HCT116 (cell line): ENCODE measurements around the gene DOK7. TPM values are rescaled to one million over a fixed set of nuclear protein-coding genes. Genes with fewer than 3 reads are reported as not detected.

Source experiments
- ATAC-seq: fragments of 200-7000 bp; cut with Tn5 transposase; 2 replicates; pipeline ENCODE4 v1.9.1; 2020; ENCODE audit warnings: mild to moderate bottlenecking, moderate library complexity
- BruUV-seq: library from RNA; stranded (reverse); fragments of 400-500 nt; replicated peaks from 2 replicates; lab custom pipeline; 2021; lab: Mats Ljungman, UMichigan
- CTCF ChIA-PET: fragments of 300-600 bp; sonication (Branson Sonifier 250); formaldehyde crosslinking; loops from one replicate; lab custom pipeline; 2021; ENCODE audit warnings: antibody characterized with exemption; lab: Charles Lee
- POLR2A ChIA-PET: fragments of 300-600, 350-600 bp; sonication (Branson Sonifier 250); formaldehyde crosslinking; loops from one replicate; lab custom pipeline; 2021; ENCODE audit warnings: antibody characterized with exemption; lab: Charles Lee
- RAD21 ChIA-PET, 2 experiments: fragments of 300-600 bp; sonication (Branson Sonifier 250); formaldehyde crosslinking; loops; one replicate each; lab custom pipeline; 2023; ENCODE audit warnings: low total read pairs in 2 of 2; ENCODE audit not compliant: uncharacterized antibody in 2 of 2, unreplicated experiment in 2 of 2, low non-redundant PET in 1 of 2; lab: Charles Lee
- DNase-seq: peaks from one replicate; pipeline ENCODE4 v3.0.0-alpha.2; 2010; ENCODE audit warnings: low read depth, low spot score
- H2AFZ ChIP-seq: fragments of 200-600 bp; shearing (Covaris generic), sonication (generic); 2 replicates; pipeline ENCODE4 v1.6.1; 2017; ENCODE audit warnings: low read depth, mixed run types, mixed read lengths, antibody characterized with exemption, low read length; ENCODE audit not compliant: poor library complexity, severe bottlenecking
- H3K27ac ChIP-seq: 2 replicates; pipeline ENCODE4 v1.5.1; 2012; ENCODE audit warnings: low read depth, low read length
- H3K27me3 ChIP-seq: fragments of 200-600 bp; sonication (generic); 2 replicates; pipeline ENCODE4 v1.6.1; 2016; ENCODE audit warnings: mixed run types, low read length, mixed read lengths; ENCODE audit not compliant: insufficient read depth
- H3K36me3 ChIP-seq, 2 experiments: fragments of 200-500 bp in 1 of 2; fragments of 200-600 bp in 1 of 2; sonication (Bioruptor generic) in 1 of 2; sonication (generic) in 1 of 2; 2 replicates each; pipeline versions ENCODE4 v1.5.1 to v1.6.1; 2014 to 2016; ENCODE audit warnings: low read length in 2 of 2, inconsistent platforms in 1 of 2, mixed read lengths in 1 of 2, mixed run types in 1 of 2; ENCODE audit not compliant: insufficient read depth in 2 of 2, control insufficient read depth in 1 of 2
- H3K4me1 ChIP-seq, 2 experiments: fragments of 200-600 bp in 1 of 2; sonication (generic) in 1 of 2; 2 replicates each; pipeline versions ENCODE4 v1.5.1 to v1.6.1; 2012 to 2017; ENCODE audit warnings: low read length in 2 of 2, inconsistent platforms in 1 of 2, mild to moderate bottlenecking in 1 of 2, mixed read lengths in 1 of 2, mixed run types in 1 of 2, moderate library complexity in 1 of 2; ENCODE audit not compliant: insufficient read depth in 2 of 2, control insufficient read depth in 1 of 2
- H3K4me2 ChIP-seq: fragments of 200-600 bp; sonication (generic); 2 replicates; pipeline ENCODE4 v1.6.1; 2017; ENCODE audit warnings: mixed run types, low read length, mixed read lengths
- H3K4me3 ChIP-seq, 2 experiments: fragments of 200-600 bp in 1 of 2; sonication (generic) in 1 of 2; replicated peaks in 1 of 2; 2 replicates each; pipeline ENCODE4 v1.5.1; 2011 to 2016; ENCODE audit warnings: low read length in 2 of 2, control low read depth in 1 of 2, low read depth in 1 of 2, mild to moderate bottlenecking in 1 of 2, mixed read lengths in 1 of 2, mixed run types in 1 of 2
- H3K79me2 ChIP-seq: fragments of 200-600 bp; sonication (generic); 2 replicates; pipeline ENCODE4 v1.6.1; 2017; ENCODE audit warnings: mild to moderate bottlenecking, mixed run types, low read length, moderate library complexity, mixed read lengths; ENCODE audit not compliant: insufficient read depth
- H3K9ac ChIP-seq: fragments of 200-600 bp; sonication (generic); 2 replicates; pipeline ENCODE4 v1.6.1; 2016; ENCODE audit warnings: low read length, mixed read lengths
- H3K9me2 ChIP-seq: fragments of 200-600 bp; sonication (generic), shearing (Covaris generic); 2 replicates; pipeline ENCODE4 v1.6.1; 2017; ENCODE audit warnings: mixed run types, mild to moderate bottlenecking, moderate library complexity; ENCODE audit not compliant: insufficient read depth
- H3K9me3 ChIP-seq, 2 experiments: fragments of 200-500 bp in 1 of 2; fragments of 200-600 bp in 1 of 2; sonication (Bioruptor generic) in 1 of 2; sonication (generic) in 1 of 2; 2 replicates each; pipeline ENCODE4 v1.6.1; 2014 to 2017; ENCODE audit warnings: low read length in 2 of 2, mixed read lengths in 2 of 2, inconsistent platforms in 1 of 2, low read depth in 1 of 2, mild to moderate bottlenecking in 1 of 2, mixed run types in 1 of 2, moderate library complexity in 1 of 2; ENCODE audit not compliant: control insufficient read depth in 1 of 2, insufficient read depth in 1 of 2
- H4K20me1 ChIP-seq: fragments of 200-600 bp; sonication (generic), shearing (Covaris generic); 2 replicates; pipeline ENCODE4 v1.6.1; 2017; ENCODE audit warnings: mixed run types, mild to moderate bottlenecking, moderate library complexity; ENCODE audit not compliant: insufficient read depth
- ATF3 ChIP-seq: IDR thresholded peaks from 2 replicates; pipeline ENCODE4 v1.6.1; 2012
- CBX3 ChIP-seq: IDR thresholded peaks from 2 replicates; pipeline ENCODE4 v1.6.1; 2012; ENCODE audit warnings: low read depth
- EGR1 ChIP-seq: IDR thresholded peaks from 2 replicates; pipeline ENCODE4 v1.6.1; 2012; ENCODE audit warnings: low read depth
- ELF1 ChIP-seq: IDR thresholded peaks from 2 replicates; pipeline ENCODE4 v1.6.1; 2012; ENCODE audit warnings: low read depth, borderline replicate concordance
- EZH2 ChIP-seq: fragments of 200-600 bp; sonication (generic); IDR thresholded peaks from 2 replicates; pipeline ENCODE4 v1.6.1; 2017; ENCODE audit warnings: antibody characterized with exemption, mixed run types
- FOSL1 ChIP-seq: IDR thresholded peaks from 2 replicates; pipeline ENCODE4 v1.6.1; 2012; ENCODE audit warnings: low read depth
- POLR2A ChIP-seq: IDR thresholded peaks from 2 replicates; pipeline ENCODE4 v1.7.0; 2011; ENCODE audit warnings: borderline replicate concordance; ENCODE audit not compliant: insufficient read depth, insufficient read length; ENCODE audit errors: extremely low read depth
- POLR2AphosphoS5 ChIP-seq: IDR thresholded peaks from 2 replicates; pipeline ENCODE4 v1.6.1; 2011; ENCODE audit warnings: mild to moderate bottlenecking, low read depth, low read length, moderate library complexity
- RAD21 ChIP-seq: IDR thresholded peaks from 2 replicates; pipeline ENCODE4 v1.6.1; 2012; ENCODE audit warnings: low read depth, mild to moderate bottlenecking
- SIN3A ChIP-seq: IDR thresholded peaks from 2 replicates; pipeline ENCODE4 v1.6.1; 2012; ENCODE audit warnings: low read depth
- SP1 ChIP-seq: IDR thresholded peaks from 2 replicates; pipeline ENCODE4 v1.6.1; 2012; ENCODE audit warnings: low read depth
- SRF ChIP-seq: IDR thresholded peaks from 2 replicates; pipeline ENCODE4 v1.6.1; 2012; ENCODE audit warnings: low read depth
- TCF7L2 ChIP-seq: IDR thresholded peaks from 2 replicates; pipeline ENCODE4 v1.7.0; 2011; ENCODE audit warnings: borderline replicate concordance, inconsistent platforms; ENCODE audit not compliant: insufficient read depth, insufficient read length; ENCODE audit errors: extremely low read depth
- YY1 ChIP-seq: IDR thresholded peaks from 2 replicates; pipeline ENCODE4 v1.6.1; 2011; ENCODE audit warnings: low read length, low read depth, moderate library complexity, mild to moderate bottlenecking; ENCODE audit not compliant: insufficient replicate concordance; ENCODE audit errors: extremely low read depth
- ZFX ChIP-seq: fragments of 450-650 bp; IDR thresholded peaks from 2 replicates; pipeline ENCODE4 v1.6.1; 2017
- ZNF274 ChIP-seq: fragments of 200-500 bp; sonication (Bioruptor generic); IDR thresholded peaks from 2 replicates; pipeline ENCODE4 v1.6.1; 2014; ENCODE audit warnings: mild to moderate bottlenecking, low read depth, low read length, inconsistent platforms
- intact Hi-C: fragments of 100-400 bp; cut with micrococcal nuclease; formaldehyde crosslinking; loops from 2 replicates; pipeline ENCODE4 v1.10.0; 2022
- total RNA-seq: library from RNA; stranded (reverse); gene quantifications from one replicate; pipeline ENCODE4 v1.2.1, GENCODE V29; 2021; ENCODE audit not compliant: unreplicated experiment

The DOK7 gene
- total RNA-seq, 1 experiment from 2014 or later, result 2.4 TPM

- Histone ChIP-seq H3K9me3 (no peaks in the 10 kb centered on the region), H3K4me3 (no peak overlapping the region), H4K20me1 (no peaks in the 10 kb centered on the region), H3K9ac (no peak overlapping the region), H3K79me2 (no peaks in the 10 kb centered on the region), H3K36me3 (no peaks in the 10 kb centered on the region), H3K4me1 (peaks cover 4 to 10% of the 10 kb centered on the region in 2 experiments; a peak in 2 of 4 replicates), H3K9me2 (no peaks in the 10 kb centered on the region), H3K27ac (no peak overlapping the region), H3K27me3 (no peaks in the 10 kb centered on the region), H3K4me2 (no peak overlapping the region), H2AFZ (no peak overlapping the region)
- ChIA-PET CTCF (interaction anchor here (0.9 kb wide), 1 partner anchor 8 kb away, joined by 3 read pairs; no protein-coding TSS in a partner anchor), POLR2A (no interaction called here), RAD21 (no interaction called here)
- DNase-seq (no peak), ATAC-seq (no peak)
- no TSS peak for BruUV-seq
- intact Hi-C loops, result no loop called here
- TF ChIP-seq CBX3, result no peak
- TF ChIP-seq YY1, result no peak
- no peak for TF ChIP-seq ELF1
- TF ChIP-seq EGR1, result no peak
- no peak for TF ChIP-seq POLR2AphosphoS5
- no peak for TF ChIP-seq POLR2A
- TF ChIP-seq EZH2, result no peak
- TF ChIP-seq SIN3A, result no peak
- no peak for TF ChIP-seq TCF7L2
- TF ChIP-seq ATF3, result no peak
- TF ChIP-seq SP1, result no peak
- TF ChIP-seq FOSL1, result no peak
- TF ChIP-seq SRF, result no peak
- TF ChIP-seq ZNF274, result no peak
- no peak for TF ChIP-seq ZFX
- TF ChIP-seq RAD21, result no peak
Measured at GRCh38 chr4:3460926-3461325, 2.2 kb upstream of the DOK7 start.
